IMR-90 (cell line): ENCODE results near the gene KCNK5. TPM values are rescaled to one million over a fixed set of nuclear protein-coding genes. Genes with fewer than 3 reads are reported as not detected.

Experiments used
- ATAC-seq: fragments of 200-7000 bp; cut with Tn5 transposase; 2 replicates; pipeline ENCODE4 v1.9.1; 2020; ENCODE audit warnings: low read depth, mild to moderate bottlenecking, moderate library complexity
- BruUV-seq: library from RNA; stranded (reverse); fragments of 400-500 nt; replicated peaks from 2 replicates; lab custom pipeline; 2021; lab: Mats Ljungman, UMichigan
- CTCF ChIA-PET: fragments of 300-600 bp; formaldehyde crosslinking; extraction: SDS; loops from one replicate; lab custom pipeline; 2021; ENCODE audit warnings: antibody characterized with exemption; lab: Yijun Ruan, JAX
- POLR2A ChIA-PET: fragments of 300-600 bp; sonication (Branson Sonifier 250); formaldehyde crosslinking; loops from one replicate; lab custom pipeline; 2022; ENCODE audit warnings: antibody characterized with exemption; ENCODE audit not compliant: unreplicated experiment; lab: Charles Lee
- DNase-seq: peaks from one replicate; pipeline ENCODE4 v3.0.0; 2013
- H2AFZ ChIP-seq: replicated peaks from 2 replicates; pipeline ENCODE3; 2013; ENCODE audit warnings: low read length, mild to moderate bottlenecking; ENCODE audit not compliant: poor library complexity
- H2AK5ac ChIP-seq: 2 replicates; pipeline ENCODE4 v1.6.1; 2013; ENCODE audit warnings: low read depth, low read length, inconsistent platforms
- H2AK9ac ChIP-seq: replicated peaks from 2 replicates; pipeline ENCODE3; 2013; ENCODE audit warnings: mild to moderate bottlenecking, low read depth, low read length, moderate library complexity; ENCODE audit not compliant: poor library complexity
- H2BK120ac ChIP-seq: 2 replicates; pipeline ENCODE4 v1.6.1; 2013; ENCODE audit warnings: low read depth, low read length, inconsistent platforms
- H2BK15ac ChIP-seq: 3 replicates; pipeline ENCODE4 v1.6.1; 2013; ENCODE audit warnings: low read depth, low read length, inconsistent platforms
- H2BK20ac ChIP-seq: 2 replicates; pipeline ENCODE4 v1.6.1; 2013; ENCODE audit warnings: low read depth, mild to moderate bottlenecking, inconsistent platforms, low read length, moderate library complexity
- H2BK5ac ChIP-seq: 2 replicates; pipeline ENCODE4 v1.6.1; 2013; ENCODE audit warnings: mild to moderate bottlenecking, low read depth, low read length, inconsistent platforms; ENCODE audit not compliant: poor library complexity, severe bottlenecking
- H3K14ac ChIP-seq: replicated peaks from 2 replicates; pipeline ENCODE4 v1.6.1; 2013; ENCODE audit warnings: low read depth, low read length, inconsistent platforms
- H3K18ac ChIP-seq: 2 replicates; pipeline ENCODE4 v1.6.1; 2013; ENCODE audit warnings: low read depth, low read length, control low read depth
- H3K23ac ChIP-seq: 2 replicates; pipeline ENCODE4 v1.6.1; 2013; ENCODE audit warnings: low read depth, low read length, inconsistent platforms
- H3K27ac ChIP-seq: 2 replicates; pipeline ENCODE4 v1.5.1; 2013; ENCODE audit warnings: mild to moderate bottlenecking, control low read depth, low read length; ENCODE audit not compliant: insufficient read depth
- H3K27me3 ChIP-seq: 2 replicates; pipeline ENCODE4 v1.6.1; 2013; ENCODE audit warnings: low read length; ENCODE audit not compliant: control insufficient read depth, insufficient read depth
- H3K36me3 ChIP-seq: 2 replicates; pipeline ENCODE4 v1.6.1; 2013; ENCODE audit warnings: low read length, mixed read lengths; ENCODE audit not compliant: control insufficient read depth, insufficient read depth
- H3K4ac ChIP-seq: 2 replicates; pipeline ENCODE4 v1.6.1; 2013; ENCODE audit warnings: low read depth, low read length, inconsistent platforms
- H3K4me1 ChIP-seq: 2 replicates; pipeline ENCODE4 v1.6.1; 2013; ENCODE audit warnings: low read length, mixed read lengths; ENCODE audit not compliant: control insufficient read depth, insufficient read depth
- H3K4me2 ChIP-seq: 2 replicates; pipeline ENCODE4 v1.6.1; 2013; ENCODE audit warnings: low read depth, mild to moderate bottlenecking, control low read depth, low read length, moderate library complexity
- H3K4me3 ChIP-seq: 2 replicates; pipeline ENCODE4 v1.5.1; 2013; ENCODE audit warnings: low read depth, mild to moderate bottlenecking, control low read depth, low read length, moderate library complexity; ENCODE audit not compliant: insufficient read depth
- H3K56ac ChIP-seq: 2 replicates; pipeline ENCODE4 v1.6.1; 2013; ENCODE audit warnings: low read length, inconsistent platforms; ENCODE audit not compliant: insufficient read depth; ENCODE audit errors: extremely low read depth
- H3K79me1 ChIP-seq, 2 experiments: 2 replicates each; pipeline ENCODE4 v1.6.1; 2013; ENCODE audit warnings: low read length in 2 of 2, inconsistent platforms in 1 of 2, low read depth in 1 of 2
- H3K9ac ChIP-seq: 2 replicates; pipeline ENCODE4 v1.6.1; 2013; ENCODE audit warnings: low read depth, low read length, control low read depth
- H3K9me1 ChIP-seq: 2 replicates; pipeline ENCODE4 v1.6.1; 2013; ENCODE audit warnings: low read length, inconsistent platforms; ENCODE audit not compliant: insufficient read depth
- H3K9me3 ChIP-seq: 2 replicates; pipeline ENCODE4 v1.6.1; 2013; ENCODE audit warnings: low read length; ENCODE audit not compliant: control insufficient read depth, insufficient read depth
- H4K20me1 ChIP-seq: 2 replicates; pipeline ENCODE4 v1.6.1; 2013; ENCODE audit warnings: low read length, inconsistent platforms; ENCODE audit not compliant: insufficient read depth
- H4K5ac ChIP-seq: 2 replicates; pipeline ENCODE4 v1.6.1; 2013; ENCODE audit warnings: mild to moderate bottlenecking, low read depth, low read length, control low read depth
- H4K8ac ChIP-seq, 2 experiments: 2 replicates each; pipeline ENCODE4 v1.6.1; 2013; ENCODE audit warnings: low read depth in 2 of 2, low read length in 2 of 2, control low read depth in 1 of 2, inconsistent platforms in 1 of 2
- H4K91ac ChIP-seq: 2 replicates; pipeline ENCODE4 v1.6.1; 2013; ENCODE audit warnings: low read depth, low read length, inconsistent platforms; ENCODE audit not compliant: insufficient read depth
- BHLHE40 ChIP-seq: fragments of 150-350 bp; IDR thresholded peaks from 2 replicates; pipeline ENCODE4 v1.6.1; 2016; ENCODE audit warnings: mild to moderate bottlenecking, low read depth, low read length
- CEBPB ChIP-seq: IDR thresholded peaks from 2 replicates; pipeline ENCODE4 v1.6.1; 2012; ENCODE audit warnings: low read depth, low read length, improper control_type of control experiment
- CHD1 ChIP-seq: IDR thresholded peaks from 2 replicates; pipeline ENCODE4 v1.6.1; 2012; ENCODE audit warnings: low read depth, low read length, improper control_type of control experiment
- FOS ChIP-seq: fragments of 150-350 bp; IDR thresholded peaks from 2 replicates; pipeline ENCODE4 v1.6.1; 2016; ENCODE audit warnings: low read depth, low read length
- MAFK ChIP-seq: IDR thresholded peaks from 2 replicates; pipeline ENCODE4 v1.6.1; 2012; ENCODE audit warnings: low read depth, low read length, improper control_type of control experiment
- MAZ ChIP-seq: IDR thresholded peaks from 2 replicates; pipeline ENCODE4 v1.6.1; 2012; ENCODE audit warnings: low read depth, mild to moderate bottlenecking, low read length, improper control_type of control experiment, moderate library complexity, borderline replicate concordance
- MXI1 ChIP-seq: IDR thresholded peaks from 2 replicates; pipeline ENCODE4 v1.6.1; 2012; ENCODE audit warnings: low read depth, mild to moderate bottlenecking, low read length, moderate library complexity, borderline replicate concordance
- NFE2L2 ChIP-seq: fragments of 150-350 bp; IDR thresholded peaks from 2 replicates; pipeline ENCODE4 v1.6.1; 2016; ENCODE audit warnings: low read depth, mild to moderate bottlenecking, low read length
- POLR2A ChIP-seq: IDR thresholded peaks from 2 replicates; pipeline ENCODE4 v1.6.1; 2012; ENCODE audit warnings: mild to moderate bottlenecking, low read depth, low read length
- RCOR1 ChIP-seq: IDR thresholded peaks from 2 replicates; pipeline ENCODE4 v1.6.1; 2012; ENCODE audit warnings: mild to moderate bottlenecking, low read length, improper control_type of control experiment; ENCODE audit not compliant: insufficient replicate concordance
- RFX5 ChIP-seq: IDR thresholded peaks from 2 replicates; pipeline ENCODE4 v1.8.0; 2012; ENCODE audit warnings: low read depth, mild to moderate bottlenecking, low read length, moderate library complexity
- WGBS, 2 experiments: methylation state at CpG; one replicate each; pipeline versions ENCODE4 v1.1.5 to v1.1.7; 2013; ENCODE audit warnings: missing lambda C conversion rate in 2 of 2; ENCODE audit not compliant: insufficient read length in 1 of 2; ENCODE audit errors: extremely low coverage in 2 of 2; 5-methylcytosine and 5-hydroxymethylcytosine counted together
- dilution Hi-C: fragments of 300-500 bp; cut with HindIII; formaldehyde crosslinking; loops from one replicate; pipeline ENCODE4 v1.14.3; 2018; ENCODE audit warnings: low sequenced_read_pairs; ENCODE audit not compliant: unreplicated experiment
- in situ Hi-C: fragments of 300-500 bp; cut with MboI; formaldehyde crosslinking; loops from 3 replicates; pipeline ENCODE4 v1.14.3; 2019; ENCODE audit warnings: low sequenced_read_pairs, inconsistent platforms, mixed read lengths
- intact Hi-C: fragments of 100-400 bp; cut with micrococcal nuclease; formaldehyde crosslinking; loops from 2 replicates; pipeline ENCODE4 v1.10.0; 2022
- polyA plus RNA-seq, 3 experiments: library from polyadenylated mRNA; depleted of rRNA; stranded (reverse); fragments of >200 nt; gene quantifications; 2 replicates each; pipeline ENCODE4 v1.2.3, GENCODE V29; 2012; ENCODE audit warnings: low replicate concordance in 1 of 3
- total RNA-seq: library from RNA; depleted of rRNA; stranded (reverse); fragments of >200 nt; gene quantifications from 2 replicates; pipeline ENCODE4 v1.2.3, GENCODE V29; 2012
- TF ChIP-seq, protein P1 (sequence below): conservative IDR thresholded peaks from 2 replicates; pipeline ENCODE4 v1.5.1; 2012; ENCODE audit warnings: mild to moderate bottlenecking, low read depth, low read length, improper control_type of control experiment

KCNK5 gene
- total and polyA plus RNA-seq, 2 of the 4 experiments (the other 2 are of a cell fraction) = not detected

- Histone ChIP-seq H2BK5ac (no peak overlapping the region), H3K4ac (no peak overlapping the region), H3K36me3 (no peaks in the 10 kb centered on the region), H3K27ac (no peak overlapping the region), H3K18ac (no peak overlapping the region), H2BK15ac (no peak overlapping the region), H2AK5ac (no peak overlapping the region), H3K9me1 (no peaks in the 10 kb centered on the region), H4K20me1 (no peaks in the 10 kb centered on the region), H3K4me1 (no peaks in the 10 kb centered on the region), H2AK9ac (no peak overlapping the region), H2BK120ac (no peak overlapping the region), H3K9me3 (no peaks in the 10 kb centered on the region), H3K4me2 (no peak overlapping the region), H4K91ac (no peak overlapping the region), H3K23ac (no peak overlapping the region), H4K8ac (no peak overlapping the region), H3K14ac (no peak overlapping the region), H2AFZ (peak overlapping the region; percentile 11), H2BK20ac (no peak overlapping the region), H4K5ac (no peak overlapping the region), H3K79me1 (no peaks in the 10 kb centered on the region), H3K9ac (no peak overlapping the region), H3K27me3 (no peaks in the 10 kb centered on the region; the same call in 1 of the 2 replicates), H3K56ac (no peak overlapping the region), H3K4me3 (no peak overlapping the region)
- intact Hi-C loops (no loop called here), in situ Hi-C loops (no loop called here), dilution Hi-C loops (no loop called here)
- DNase-seq = no peak
- no TSS peak for BruUV-seq
- ATAC-seq = no peak
- no peak for TF ChIP-seq POLR2A
- TF ChIP-seq BHLHE40 = no peak
- no peak for TF ChIP-seq CEBPB
- no peak for TF ChIP-seq MAFK
- TF ChIP-seq FOS = no peak
- no peak for TF ChIP-seq RCOR1
- TF ChIP-seq, protein P1, sequence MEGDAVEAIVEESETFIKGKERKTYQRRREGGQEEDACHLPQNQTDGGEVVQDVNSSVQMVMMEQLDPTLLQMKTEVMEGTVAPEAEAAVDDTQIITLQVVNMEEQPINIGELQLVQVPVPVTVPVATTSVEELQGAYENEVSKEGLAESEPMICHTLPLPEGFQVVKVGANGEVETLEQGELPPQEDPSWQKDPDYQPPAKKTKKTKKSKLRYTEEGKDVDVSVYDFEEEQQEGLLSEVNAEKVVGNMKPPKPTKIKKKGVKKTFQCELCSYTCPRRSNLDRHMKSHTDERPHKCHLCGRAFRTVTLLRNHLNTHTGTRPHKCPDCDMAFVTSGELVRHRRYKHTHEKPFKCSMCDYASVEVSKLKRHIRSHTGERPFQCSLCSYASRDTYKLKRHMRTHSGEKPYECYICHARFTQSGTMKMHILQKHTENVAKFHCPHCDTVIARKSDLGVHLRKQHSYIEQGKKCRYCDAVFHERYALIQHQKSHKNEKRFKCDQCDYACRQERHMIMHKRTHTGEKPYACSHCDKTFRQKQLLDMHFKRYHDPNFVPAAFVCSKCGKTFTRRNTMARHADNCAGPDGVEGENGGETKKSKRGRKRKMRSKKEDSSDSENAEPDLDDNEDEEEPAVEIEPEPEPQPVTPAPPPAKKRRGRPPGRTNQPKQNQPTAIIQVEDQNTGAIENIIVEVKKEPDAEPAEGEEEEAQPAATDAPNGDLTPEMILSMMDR = no peak
- no peak for TF ChIP-seq RFX5
- TF ChIP-seq CHD1 = no peak
- no peak for TF ChIP-seq MXI1
- TF ChIP-seq NFE2L2 = no peak
- no peak for TF ChIP-seq MAZ
- WGBS, 2 experiments = 35% methylated on average over 2 of the region's 8 CpGs; no CpG with 5 or more reads in 1 of the 2 experiments
- ChIA-PET CTCF (no interaction called here), POLR2A (no interaction called here)
These were observed 15.0 kb downstream of the KCNK5 start for GRCh38 chr6:39214120-39214813.
